CD14-positive monocyte (primary cell): ENCODE results near the gene AMPD1. TPM values are rescaled to one million over a fixed set of nuclear protein-coding genes. Genes with fewer than 3 reads are reported as not detected.

ENCODE experiments used
- DNase-seq, 3 donors: peaks; one replicate each; pipeline ENCODE4 v3.0.0-alpha.2; 2011 to 2022
- H2AFZ ChIP-seq: 2 replicates; pipeline ENCODE4 v1.6.0; 2012; ENCODE audit warnings: mild to moderate bottlenecking, low read depth, low read length, inconsistent platforms; ENCODE audit not compliant: insufficient read depth, poor library complexity, severe bottlenecking
- H3K27ac ChIP-seq, 2 donors: 1 replicate in 1 of 2; 2 replicates in 1 of 2; pipeline ENCODE4 v1.5.1; 2012 to 2013; ENCODE audit warnings: low read length in 2 of 2, control low read depth in 1 of 2, inconsistent platforms in 1 of 2, low read depth in 1 of 2, mild to moderate bottlenecking in 1 of 2
- H3K27me3 ChIP-seq, 2 donors: one replicate each; pipeline versions ENCODE4 v1.6.0 to v1.6.1; 2011 to 2013; ENCODE audit warnings: low read length in 2 of 2; ENCODE audit not compliant: control insufficient read depth in 2 of 2, insufficient read depth in 2 of 2
- H3K36me3 ChIP-seq, 2 donors: replicated peaks in 1 of 2; 1 replicate in 1 of 2; 2 replicates in 1 of 2; pipeline versions ENCODE4 v1.5.1 to v1.6.1; 2012 to 2013; ENCODE audit warnings: low read length in 2 of 2, control low read depth in 1 of 2, inconsistent platforms in 1 of 2, mild to moderate bottlenecking in 1 of 2; ENCODE audit not compliant: insufficient read depth in 2 of 2, control insufficient read depth in 1 of 2
- H3K4me1 ChIP-seq, 2 donors: 1 replicate in 1 of 2; 2 replicates in 1 of 2; pipeline versions ENCODE4 v1.5.1 to v1.6.1; 2012 to 2013; ENCODE audit warnings: low read length in 2 of 2, control low read depth in 1 of 2, inconsistent platforms in 1 of 2, mild to moderate bottlenecking in 1 of 2, moderate library complexity in 1 of 2; ENCODE audit not compliant: insufficient read depth in 2 of 2, control insufficient read depth in 1 of 2
- H3K4me2 ChIP-seq: replicated peaks from 2 replicates; pipeline ENCODE3; 2012; ENCODE audit warnings: low read length, moderate library complexity, mild to moderate bottlenecking; ENCODE audit not compliant: poor library complexity, severe bottlenecking; ENCODE audit errors: extremely low read depth
- H3K4me3 ChIP-seq, 3 experiments: fragments of 200-600 bp in 1 of 3; sonication (generic) in 1 of 3; replicated peaks in 1 of 3; 1 replicate in 2 of 3; 2 replicates in 1 of 3; pipeline ENCODE4 v1.5.1; 2011 to 2013; ENCODE audit warnings: low read length in 3 of 3, mild to moderate bottlenecking in 3 of 3, control low read depth in 2 of 3, low read depth in 2 of 3, inconsistent platforms in 1 of 3, moderate library complexity in 1 of 3
- H3K79me2 ChIP-seq: 2 replicates; pipeline ENCODE4 v1.6.0; 2012; ENCODE audit warnings: mild to moderate bottlenecking, control low read depth, inconsistent platforms, low read length, moderate library complexity; ENCODE audit not compliant: insufficient read depth
- H3K9ac ChIP-seq: 2 replicates; pipeline ENCODE4 v1.6.0; 2017; ENCODE audit warnings: low read length, mild to moderate bottlenecking; ENCODE audit not compliant: insufficient read depth, poor library complexity, severe bottlenecking
- H3K9me3 ChIP-seq, 2 donors: replicated peaks in 1 of 2; 1 replicate in 1 of 2; 2 replicates in 1 of 2; pipeline versions ENCODE4 v1.5.1 to v1.6.1; 2012 to 2013; ENCODE audit warnings: low read length in 2 of 2, control low read depth in 1 of 2; ENCODE audit not compliant: control insufficient read depth in 1 of 2, insufficient read depth in 1 of 2
- H4K20me1 ChIP-seq: 2 replicates; pipeline ENCODE4 v1.6.0; 2012; ENCODE audit warnings: mild to moderate bottlenecking, low read length, control low read depth, moderate library complexity; ENCODE audit not compliant: insufficient read depth
- H3K27ac Mint-ChIP-seq, 7 donors: one replicate each; pipeline ENCODE4 v1.8.0; 2020; ENCODE audit warnings: mild to moderate bottlenecking in 7 of 7, mixed read lengths in 7 of 7, moderate library complexity in 6 of 7, inconsistent platforms in 2 of 7
- H3K27me3 Mint-ChIP-seq, 3 donors: one replicate each; pipeline ENCODE4 v1.8.0; 2021 to 2022; ENCODE audit warnings: low read depth in 3 of 3, mild to moderate bottlenecking in 3 of 3, mixed read lengths in 3 of 3, moderate library complexity in 3 of 3, inconsistent platforms in 1 of 3
- H3K36me3 Mint-ChIP-seq, 2 donors: one replicate each; pipeline ENCODE4 v1.8.0; 2020; ENCODE audit warnings: mixed read lengths in 2 of 2, inconsistent platforms in 1 of 2, mild to moderate bottlenecking in 1 of 2
- H3K4me1 Mint-ChIP-seq: one replicate; pipeline ENCODE4 v1.8.0; 2020; ENCODE audit warnings: mild to moderate bottlenecking, mixed read lengths
- H3K4me3 Mint-ChIP-seq, 2 donors: one replicate each; pipeline ENCODE4 v1.8.0; 2020; ENCODE audit warnings: mild to moderate bottlenecking in 2 of 2, mixed read lengths in 2 of 2, moderate library complexity in 1 of 2
- H3K9me3 Mint-ChIP-seq, 7 donors: one replicate each; pipeline ENCODE4 v1.8.0; 2020 to 2022; ENCODE audit warnings: mixed read lengths in 7 of 7, mild to moderate bottlenecking in 6 of 7, moderate library complexity in 6 of 7, inconsistent platforms in 2 of 7
- WGBS: methylation state at CpG from one replicate; pipeline ENCODE4 v1.1.5; 2013; ENCODE audit warnings: missing lambda C conversion rate; ENCODE audit not compliant: insufficient coverage; 5-methylcytosine and 5-hydroxymethylcytosine counted together
- intact Hi-C, 2 donors: fragments of 100-400 bp; cut with micrococcal nuclease; formaldehyde crosslinking; loops; one replicate each; pipeline versions ENCODE4 v1.15.0 to v1.15.1; 2023
- polyA plus RNA-seq, 3 donors: library from polyadenylated mRNA; depleted of rRNA in 1 of 3; unstranded in 2 of 3; stranded (reverse) in 1 of 3; fragments of 300-500 nt in 2 of 3; fragments of >200 nt in 1 of 3; fragmentation: Illumina TruSeq in 2 of 3; gene quantifications; 1 replicate in 2 of 3; 2 replicates in 1 of 3; pipeline ENCODE4 v1.2.3, GENCODE V29; 2012 to 2021
- TF ChIP-seq, protein P1 (sequence below): fragments of 200-600 bp; IDR thresholded peaks from one replicate; pipeline ENCODE4 v1.8.0; 2022; ENCODE audit warnings: antibody characterized with exemption, mild to moderate bottlenecking

AMPD1 gene
- polyA plus RNA-seq, 3 donors = not detected

DNA sequence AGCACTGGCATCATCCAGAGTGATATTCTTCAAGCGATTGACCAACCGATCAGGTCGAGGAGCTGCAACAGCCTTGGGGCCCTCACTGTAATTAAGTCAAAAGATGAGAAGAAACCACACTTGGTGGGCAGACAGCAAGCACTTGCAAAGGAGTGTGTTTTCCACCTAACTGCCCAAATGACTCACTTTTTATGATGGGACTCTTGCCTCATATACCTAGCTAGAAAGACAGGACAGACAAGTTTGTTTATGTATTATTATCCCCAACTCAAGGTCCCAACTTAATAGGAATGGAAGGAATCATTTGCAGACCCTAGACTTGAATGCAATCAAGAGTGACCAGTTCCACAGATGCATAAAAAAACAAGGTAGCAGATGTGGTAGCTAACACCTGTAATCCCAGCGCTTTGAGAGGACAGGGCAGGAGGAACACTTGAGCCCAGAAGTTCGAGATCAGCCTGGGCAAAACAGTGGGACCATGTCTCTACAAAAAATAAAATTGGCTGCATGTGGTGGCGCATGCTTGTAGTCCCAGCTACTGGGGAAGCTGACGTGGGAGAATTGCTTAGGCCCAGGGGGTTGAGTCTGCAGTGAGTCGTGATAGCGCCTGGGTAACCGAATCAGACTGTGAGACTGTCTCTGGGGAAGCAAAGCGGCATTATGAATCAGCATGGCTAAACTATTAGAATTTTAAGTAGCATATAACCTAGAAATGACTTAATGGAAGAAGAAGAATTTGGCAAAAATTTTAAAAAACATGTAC is 23.5 kb upstream of the AMPD1 start:
- Mint-ChIP-seq H3K27me3 (no peaks in the 10 kb centered on the region), H3K4me3 (no peak overlapping the region), H3K9me3 (no peaks in the 10 kb centered on the region), H3K4me1 (peaks cover 14% of the 10 kb centered on the region), H3K36me3 (peaks cover 58 to 71% of the 10 kb centered on the region in 2 donors), H3K27ac (peak overlapping the region in 3 of 7 donors; percentile 21 to 45 (median 36))
- Histone ChIP-seq H3K4me1 (peaks cover 13 to 16% of the 10 kb centered on the region in 2 donors), H4K20me1 (peaks cover 2% of the 10 kb centered on the region), H3K4me2 (no peak overlapping the region), H3K36me3 (peaks cover 70 to 75% of the 10 kb centered on the region in 2 donors), H3K9ac (no peak overlapping the region), H3K27me3 (no peaks in the 10 kb centered on the region), H3K4me3 (no peak overlapping the region), H3K79me2 (peaks cover 33% of the 10 kb centered on the region), H3K27ac (peak overlapping the region in 1 of 2 donors; percentile 33), H3K9me3 (no peaks in the 10 kb centered on the region), H2AFZ (no peak overlapping the region)
- intact Hi-C loops = loop anchor here in 1 of 2 donors (5.0 kb wide), 1 partner anchor 38 kb away; the partner anchor contains the start of gene CSDE1
- peak in 1 of 3 donors; percentile 7 for DNase-seq
- TF ChIP-seq, protein P1, sequence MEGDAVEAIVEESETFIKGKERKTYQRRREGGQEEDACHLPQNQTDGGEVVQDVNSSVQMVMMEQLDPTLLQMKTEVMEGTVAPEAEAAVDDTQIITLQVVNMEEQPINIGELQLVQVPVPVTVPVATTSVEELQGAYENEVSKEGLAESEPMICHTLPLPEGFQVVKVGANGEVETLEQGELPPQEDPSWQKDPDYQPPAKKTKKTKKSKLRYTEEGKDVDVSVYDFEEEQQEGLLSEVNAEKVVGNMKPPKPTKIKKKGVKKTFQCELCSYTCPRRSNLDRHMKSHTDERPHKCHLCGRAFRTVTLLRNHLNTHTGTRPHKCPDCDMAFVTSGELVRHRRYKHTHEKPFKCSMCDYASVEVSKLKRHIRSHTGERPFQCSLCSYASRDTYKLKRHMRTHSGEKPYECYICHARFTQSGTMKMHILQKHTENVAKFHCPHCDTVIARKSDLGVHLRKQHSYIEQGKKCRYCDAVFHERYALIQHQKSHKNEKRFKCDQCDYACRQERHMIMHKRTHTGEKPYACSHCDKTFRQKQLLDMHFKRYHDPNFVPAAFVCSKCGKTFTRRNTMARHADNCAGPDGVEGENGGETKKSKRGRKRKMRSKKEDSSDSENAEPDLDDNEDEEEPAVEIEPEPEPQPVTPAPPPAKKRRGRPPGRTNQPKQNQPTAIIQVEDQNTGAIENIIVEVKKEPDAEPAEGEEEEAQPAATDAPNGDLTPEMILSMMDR = no peak
- 97% methylated on average over 7 of the region's 11 CpGs for WGBS

DNA sequence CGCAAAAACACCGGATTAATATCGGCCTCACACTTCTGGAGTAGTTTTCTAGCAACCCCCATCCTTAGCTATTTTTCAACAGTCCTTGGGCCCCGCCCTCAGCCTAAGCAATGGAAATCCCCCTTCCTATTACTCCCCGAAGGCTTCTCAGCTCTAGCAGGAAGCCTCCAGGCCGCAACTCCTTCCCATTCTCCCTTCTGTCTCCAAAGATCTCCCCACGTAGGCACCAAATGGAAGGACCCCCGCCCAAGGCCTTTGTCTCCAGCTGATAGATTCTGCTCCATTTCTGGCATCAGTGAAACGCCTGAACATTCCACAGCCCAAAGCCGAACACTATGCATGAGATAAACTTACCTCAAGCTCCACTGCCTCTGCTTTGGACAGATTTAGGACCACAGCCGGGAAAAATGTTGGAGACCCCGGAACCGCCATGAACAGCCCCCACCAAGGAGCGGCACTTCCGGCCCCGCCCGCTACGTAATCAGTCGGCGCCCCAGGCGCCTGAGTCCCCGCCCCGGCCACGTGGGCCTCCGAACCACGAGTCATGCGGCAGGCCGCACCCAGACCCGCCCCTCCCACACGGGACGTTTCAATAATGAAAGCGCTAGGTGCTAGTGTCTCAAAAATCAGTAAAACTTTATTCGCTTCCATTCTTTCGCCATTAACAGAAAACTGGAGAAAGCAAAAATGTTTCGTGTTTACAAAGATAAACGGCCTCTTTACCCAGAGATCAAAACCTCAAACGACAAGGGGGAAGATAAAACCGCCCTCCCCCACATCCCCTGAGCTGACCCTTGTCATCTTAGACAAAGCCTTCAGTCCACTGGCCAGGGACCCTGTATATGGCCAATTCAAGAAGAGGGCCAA is 21.2 kb upstream of the AMPD1 start, which contains the start of gene NRAS:
NRAS (minus strand) TSS at position 468 of the 867 bp plus-strand sequence. CDS start 611 bp downstream, outside the sequence.
- Mint-ChIP-seq H3K27ac (peak within 1 kb of the TSS; percentile 97 to 100 (median 99)), H3K4me1 (peaks cover 14% of the 10 kb centered on the region), H3K27me3 (peaks cover 0 to 1% (median 0%) of the 10 kb centered on the region in 3 donors), H3K4me3 (peak within 1 kb of the TSS; percentile 96 to 98), H3K36me3 (peaks cover 52 to 65% of the 10 kb centered on the region in 2 donors), H3K9me3 (no peaks in the 10 kb centered on the region)
- intact Hi-C loops = loop anchor here (2.0 to 5.0 kb wide), 2 partner anchors 40 to 41 kb away; partner anchors contain the start of gene CSDE1 (in 2 of the 2)
- H3K27ac ChIP-seq = peak within 1 kb of the TSS; percentile 93 to 99
- WGBS = under 1% methylated on average over 37 of the region's 38 CpGs
- peaks cover 64 to 75% of the 10 kb centered on the region in 2 donors for H3K36me3 ChIP-seq
- peak; percentile 91 to 94 (median 93) for DNase-seq
- H3K4me2 ChIP-seq = peak within 1 kb of the TSS; percentile 81
- TF ChIP-seq, protein P1 = no peak
- peaks cover 13 to 16% of the 10 kb centered on the region in 2 donors for H3K4me1 ChIP-seq
- H4K20me1 ChIP-seq = no peaks in the 10 kb centered on the region
- H3K79me2 ChIP-seq = peaks cover 33% of the 10 kb centered on the region
- peak within 1 kb of the TSS; percentile 85 to 100 (median 92) for H3K4me3 ChIP-seq
- peak within 1 kb of the TSS; percentile 98 for H3K9ac ChIP-seq
- H2AFZ ChIP-seq = peak within 1 kb of the TSS; percentile 76
- H3K27me3 ChIP-seq = no peaks in the 10 kb centered on the region
- H3K9me3 ChIP-seq = no peaks in the 10 kb centered on the region
